GM19467 (cell line): ENCODE results near the gene CUL4A.

Experiments
- ATAC-seq: cut with Tn5 transposase; IDR thresholded peaks from one replicate; pipeline ENCODE4 v1.9.1; 2021; ENCODE audit warnings: mild to moderate bottlenecking, moderate library complexity; ENCODE audit not compliant: unreplicated experiment

The CUL4A gene

GRCh38 chr13:113207890-113208420, 1.5 kb upstream of the CUL4A start:
- peak; percentile 17 for ATAC-seq

DNA sequence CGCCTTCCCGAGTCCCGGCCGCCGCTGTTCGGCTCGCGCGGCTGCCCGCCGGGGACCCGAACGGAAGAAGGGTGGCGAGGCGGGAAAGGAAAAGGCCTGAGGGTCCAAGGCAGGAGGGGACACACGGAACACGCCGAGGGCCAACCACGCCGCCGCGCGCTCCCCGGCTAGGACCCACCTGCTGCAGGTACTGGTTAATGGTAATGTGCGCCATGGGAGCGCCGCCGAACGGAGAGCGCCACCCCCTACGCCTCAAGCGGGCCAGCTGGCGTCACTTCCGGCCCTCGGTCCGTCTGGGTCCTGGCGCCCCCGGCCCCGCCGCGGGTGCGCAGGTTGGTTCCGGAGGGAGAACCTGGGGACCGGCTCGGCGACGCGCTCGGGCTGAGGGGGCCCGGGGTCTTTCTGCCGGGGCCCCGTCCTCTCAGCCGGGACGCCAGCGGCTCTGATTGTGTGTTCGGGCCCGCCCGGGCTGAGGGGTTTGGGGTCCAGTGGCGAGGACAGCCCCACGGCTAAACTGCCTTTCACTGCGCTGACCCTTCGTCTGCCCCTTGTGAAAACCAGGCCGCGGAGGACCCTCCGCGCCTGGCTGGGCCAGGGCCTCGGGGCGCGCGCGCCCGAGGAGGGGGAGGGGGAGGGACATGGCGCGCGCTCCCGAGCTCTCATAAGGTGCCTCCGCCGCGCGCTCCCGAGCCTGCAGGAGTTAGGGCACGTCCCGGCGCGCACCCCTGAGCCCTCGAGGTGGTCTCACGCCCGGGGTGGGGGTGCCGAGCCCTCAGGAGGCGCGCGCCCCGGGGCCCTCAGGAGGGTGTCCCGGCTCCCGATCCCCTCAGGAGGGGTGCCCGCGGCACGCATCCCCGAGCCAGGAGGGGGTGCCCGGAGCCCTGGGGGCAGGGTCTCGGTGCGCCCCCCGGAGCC, 735 bp upstream of the CUL4A start, which contains the start of gene PCID2:
TSS of gene PCID2 (minus strand) at position 249 of the 915 bp plus-strand sequence. CDS start at position 214, 35 bp downstream.
- peak; percentile 71 for ATAC-seq

DNA sequence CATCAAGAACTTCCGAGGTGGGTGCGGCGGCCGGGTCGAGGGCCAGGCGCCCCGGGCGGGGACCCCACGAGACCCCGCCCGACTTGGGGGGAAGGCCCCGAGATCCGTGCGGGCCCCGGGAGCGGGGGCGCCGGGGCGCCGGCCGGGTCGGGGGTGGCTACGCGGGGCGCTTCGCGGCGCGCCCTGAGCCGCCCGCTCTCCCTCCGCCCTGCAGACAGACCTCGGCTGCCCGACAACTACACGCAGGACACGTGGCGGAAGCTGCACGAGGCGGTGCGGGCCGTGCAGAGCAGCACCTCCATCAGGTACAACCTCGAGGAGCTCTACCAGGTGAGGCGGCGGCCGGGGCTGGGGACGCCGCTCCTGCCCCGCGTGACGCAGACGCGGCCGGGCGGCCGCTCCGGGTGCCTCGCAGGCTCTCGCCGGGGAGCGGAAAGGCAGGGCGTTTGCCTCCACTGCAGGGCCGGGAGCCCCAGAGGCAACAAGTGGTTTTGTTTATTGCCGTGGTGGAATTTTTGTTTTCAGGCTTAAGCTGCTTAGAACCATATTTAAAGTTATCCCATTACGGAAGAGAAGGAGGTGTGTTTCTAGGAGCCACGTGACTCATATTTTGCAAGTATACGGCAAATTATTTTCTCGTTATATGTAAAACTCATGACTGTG, 477 bp downstream of the CUL4A start:
- ATAC-seq: peak; percentile 34

- ATAC-seq: no peak
Measured at GRCh38 chr13:113210833-113211232, 1.4 kb downstream of the CUL4A start.

DNA sequence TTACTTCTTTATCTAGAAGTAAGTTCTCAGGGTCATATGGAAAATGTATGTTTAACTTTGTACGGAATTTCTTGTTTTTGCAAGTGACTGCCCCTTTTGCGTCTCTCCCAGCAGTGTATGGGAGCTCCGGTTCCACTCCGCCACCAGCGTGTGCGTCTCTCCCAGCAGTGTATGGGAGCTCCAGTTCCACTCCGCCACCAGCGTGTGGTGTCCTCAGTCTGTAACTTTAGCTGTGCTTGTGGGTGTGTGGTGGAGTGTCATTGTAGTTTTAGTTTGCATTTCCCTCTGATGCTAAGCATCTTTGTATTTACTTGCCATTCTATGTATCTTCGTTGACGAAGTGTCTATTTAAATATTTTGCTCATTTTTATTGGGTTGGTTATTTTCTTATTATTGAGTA, 2.4 kb downstream of the CUL4A start:
- ATAC-seq: no peak

- ATAC-seq: no peak
Measured at GRCh38 chr13:113216254-113217048, 7.0 kb downstream of the CUL4A start.

- ATAC-seq: no peak
Measured at GRCh38 chr13:113218586-113218985, 9.2 kb downstream of the CUL4A start.

DNA sequence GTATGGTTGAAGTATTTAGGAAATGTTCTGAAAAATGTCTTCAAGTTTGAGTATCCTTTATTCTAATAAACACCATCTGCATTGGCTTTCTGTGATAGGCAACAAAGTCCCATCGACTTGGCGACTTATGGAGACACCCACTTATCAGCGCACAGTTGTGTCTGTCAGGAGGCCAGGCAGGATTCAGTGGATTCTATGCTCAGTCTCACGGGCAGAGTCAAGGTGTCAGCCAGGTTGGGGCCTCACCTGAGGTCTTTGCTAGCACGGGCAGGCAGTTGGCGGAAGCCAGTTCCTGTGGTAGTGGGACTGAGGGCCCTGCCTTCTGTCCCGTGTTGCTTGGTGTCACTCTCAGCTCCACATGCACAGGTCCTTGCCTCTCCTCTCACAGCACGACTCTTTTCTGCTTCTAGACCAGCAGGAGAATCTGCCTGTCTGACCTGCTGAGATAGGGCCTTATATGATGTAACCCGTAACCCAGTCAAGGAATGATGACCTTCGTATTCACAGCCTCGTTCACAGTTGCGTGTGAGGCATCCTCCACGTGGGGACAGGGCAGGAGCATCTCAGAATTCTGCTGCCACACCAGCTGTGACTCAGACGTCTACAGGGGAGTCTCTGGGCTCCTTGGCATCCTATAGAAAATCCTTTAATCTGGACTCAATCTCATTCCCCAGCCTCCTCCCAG, 10.0 kb downstream of the CUL4A start:
- ATAC-seq: no peak

GRCh38 chr13:113220141-113220598, 10.8 kb downstream of the CUL4A start:
- no peak for ATAC-seq

GRCh38 chr13:113220877-113221276, 11.5 kb downstream of the CUL4A start:
- ATAC-seq: no peak

DNA sequence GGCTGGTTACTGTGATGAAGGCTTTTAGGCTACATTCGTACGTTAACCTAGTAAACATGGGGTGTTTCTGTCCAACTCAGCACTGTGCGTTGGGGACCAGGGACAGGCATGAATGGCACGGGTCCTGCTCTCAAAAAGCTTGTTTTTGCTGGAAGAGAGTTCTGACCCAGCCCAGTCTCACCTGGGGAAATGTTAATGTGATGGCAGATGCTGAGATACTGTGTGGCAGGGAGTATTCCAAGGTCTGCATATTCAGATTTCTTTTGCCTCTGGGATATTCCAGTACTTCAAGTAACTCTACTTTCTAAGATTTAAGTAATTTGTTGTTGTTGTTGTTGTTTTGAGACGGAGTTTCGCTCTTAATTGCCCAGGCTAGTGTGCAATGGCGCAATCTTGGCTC, 13.7 kb downstream of the CUL4A start:
- no peak for ATAC-seq

- ATAC-seq: no peak
Measured at GRCh38 chr13:113224486-113224885, 15.1 kb downstream of the CUL4A start.

DNA sequence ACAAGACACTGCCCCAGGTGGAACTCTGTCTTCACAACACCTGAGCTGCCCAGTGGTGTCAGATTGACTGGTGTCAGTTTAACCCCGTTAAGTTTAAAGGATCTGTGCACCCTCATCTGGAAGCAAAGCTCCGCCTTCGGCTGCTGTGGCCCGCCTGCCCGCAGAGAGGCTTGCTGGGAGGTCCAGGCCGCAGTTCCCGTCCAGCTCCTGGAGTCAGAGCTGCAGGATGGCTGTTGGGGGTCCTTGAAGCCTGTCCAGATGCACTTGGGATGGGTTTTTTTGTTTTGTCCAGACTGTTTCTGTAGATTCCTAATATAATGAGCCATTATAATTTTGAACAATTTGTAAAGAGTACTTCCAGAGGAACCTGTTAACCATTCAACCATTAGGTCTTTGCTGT, 16.1 kb downstream of the CUL4A start:
- no peak for ATAC-seq

- no peak for ATAC-seq
Measured at GRCh38 chr13:113226873-113227450, 17.5 kb downstream of the CUL4A start.

DNA sequence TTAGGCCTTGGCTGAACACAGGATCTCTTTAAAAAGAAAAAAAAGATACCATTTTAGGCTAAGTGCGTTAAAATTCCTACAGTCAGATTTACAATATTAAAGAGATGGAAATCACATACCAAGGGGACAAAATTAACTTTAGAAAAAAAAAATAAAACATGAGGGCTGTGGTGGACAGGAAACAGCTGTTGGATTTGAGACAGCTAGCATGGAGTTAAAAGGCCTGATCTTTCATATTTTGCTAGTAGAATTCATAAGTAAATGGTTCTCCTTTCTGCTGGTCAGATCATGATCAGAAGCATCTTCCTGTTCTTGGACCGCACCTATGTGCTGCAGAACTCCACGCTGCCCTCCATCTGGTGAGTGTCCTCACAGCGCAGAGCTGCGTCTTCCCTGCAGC, 19.7 kb downstream of the CUL4A start:
- no peak for ATAC-seq

DNA sequence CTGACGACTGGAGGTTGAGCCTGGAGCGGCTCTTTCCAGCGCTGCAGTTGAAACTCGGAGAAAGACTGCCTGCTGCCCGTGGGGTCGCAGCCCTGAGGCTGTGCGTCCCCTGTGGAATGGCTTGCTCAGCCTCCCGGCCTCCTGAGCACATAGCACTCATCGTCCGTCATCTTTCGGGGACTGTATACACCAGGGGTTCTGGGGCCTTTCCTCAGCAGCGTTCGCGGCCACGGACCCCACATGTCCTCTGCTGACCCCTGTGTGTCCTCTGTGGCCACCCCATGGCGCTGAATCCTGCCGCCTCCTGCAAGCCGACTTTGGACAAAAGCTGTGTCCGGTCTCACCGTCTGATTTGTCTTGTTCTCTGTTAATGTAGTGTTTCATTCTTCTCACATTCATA, 20.4 kb downstream of the CUL4A start:
- no peak for ATAC-seq

DNA sequence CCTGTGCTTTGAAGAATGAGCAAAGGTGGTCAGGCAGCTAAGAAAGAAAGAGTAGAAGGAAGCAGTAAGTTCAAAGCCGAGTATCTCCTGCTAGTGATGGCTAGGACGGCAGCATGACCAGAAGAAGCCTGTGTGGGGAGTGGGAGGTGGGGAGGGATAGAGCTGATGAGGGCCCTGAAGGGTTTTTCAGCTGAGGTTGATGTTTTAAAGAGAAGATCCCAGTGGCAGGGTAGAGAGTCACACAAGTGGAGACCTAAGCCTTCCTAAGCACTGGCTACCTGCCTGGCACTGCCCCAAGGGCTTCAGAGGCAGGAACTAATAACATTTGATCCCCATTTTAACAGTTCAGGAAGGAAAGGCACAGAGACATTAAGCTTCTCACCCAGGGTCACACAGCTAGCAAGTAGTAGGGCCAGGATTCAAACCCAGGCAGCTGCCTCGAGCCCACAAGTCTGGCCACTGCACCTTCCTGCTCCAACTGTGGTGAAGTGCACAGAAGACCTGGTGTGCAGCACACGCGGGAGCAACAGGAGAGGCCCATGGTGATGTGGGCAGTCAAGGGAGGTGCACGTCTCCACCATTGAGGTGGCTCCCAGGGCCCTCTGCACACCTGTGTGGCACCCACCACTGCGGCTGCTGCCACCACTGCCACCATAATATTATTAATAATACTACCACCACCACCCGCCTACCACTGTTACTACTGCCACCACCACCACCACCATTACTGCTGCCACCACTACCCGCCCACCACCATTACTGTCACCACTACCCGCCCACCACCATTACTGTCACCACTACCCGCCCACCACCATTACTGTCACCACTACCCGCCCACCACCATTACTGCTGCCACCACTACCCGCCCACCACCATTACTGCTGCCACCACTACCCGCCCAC, 22.1 kb downstream of the CUL4A start:
- ATAC-seq: no peak

DNA sequence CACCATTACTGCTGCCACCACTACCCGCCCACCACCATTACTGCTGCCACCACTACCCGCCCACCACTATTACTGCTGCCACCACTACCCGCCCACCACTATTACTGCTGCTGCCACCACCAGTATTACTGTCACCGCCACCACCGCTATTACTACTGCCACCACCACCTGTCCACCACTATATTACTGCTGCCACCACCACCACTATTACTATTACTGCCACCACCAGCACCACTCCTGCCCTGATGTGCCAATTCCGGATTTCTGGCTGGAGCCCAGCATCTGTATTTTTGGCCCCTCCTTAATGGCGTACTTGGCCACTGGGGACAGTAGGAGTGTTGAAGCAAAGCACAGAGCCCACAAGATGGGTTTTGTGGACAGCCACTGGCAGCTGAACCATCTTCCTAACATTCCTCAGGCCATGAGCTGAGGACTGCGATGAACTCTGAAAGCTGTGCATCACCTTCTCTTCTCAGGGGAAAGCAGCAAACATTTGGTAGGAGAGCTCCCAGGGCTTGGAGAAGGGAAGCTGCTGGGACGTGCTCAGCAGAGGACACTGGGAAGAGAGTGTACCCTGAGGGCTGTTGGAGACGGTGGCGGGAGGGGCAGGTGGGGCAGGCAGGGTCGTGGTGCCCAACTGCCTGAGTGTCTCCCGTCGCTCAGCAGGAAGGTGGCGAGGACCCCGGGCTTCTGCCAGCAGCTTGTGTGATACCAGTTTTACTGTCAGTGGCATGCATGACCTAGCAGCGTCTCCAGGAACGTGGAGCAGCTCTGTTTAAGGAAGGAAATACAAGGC, 23.0 kb downstream of the CUL4A start:
- no peak for ATAC-seq
